Effector CD8-positive, alpha-beta T cell (primary cell): Measurements from ENCODE around the gene SLTM.
"Not testable (repeated sequence)": the region's sequence is repeated elsewhere in the genome, so short reads cannot be mapped to it uniquely, and the experiment has no call there.

Experiments
- DNase-seq: peaks from one replicate; lab custom pipeline; 2025; lab: John Stamatoyannopoulos, UW

Gene SLTM

DNA sequence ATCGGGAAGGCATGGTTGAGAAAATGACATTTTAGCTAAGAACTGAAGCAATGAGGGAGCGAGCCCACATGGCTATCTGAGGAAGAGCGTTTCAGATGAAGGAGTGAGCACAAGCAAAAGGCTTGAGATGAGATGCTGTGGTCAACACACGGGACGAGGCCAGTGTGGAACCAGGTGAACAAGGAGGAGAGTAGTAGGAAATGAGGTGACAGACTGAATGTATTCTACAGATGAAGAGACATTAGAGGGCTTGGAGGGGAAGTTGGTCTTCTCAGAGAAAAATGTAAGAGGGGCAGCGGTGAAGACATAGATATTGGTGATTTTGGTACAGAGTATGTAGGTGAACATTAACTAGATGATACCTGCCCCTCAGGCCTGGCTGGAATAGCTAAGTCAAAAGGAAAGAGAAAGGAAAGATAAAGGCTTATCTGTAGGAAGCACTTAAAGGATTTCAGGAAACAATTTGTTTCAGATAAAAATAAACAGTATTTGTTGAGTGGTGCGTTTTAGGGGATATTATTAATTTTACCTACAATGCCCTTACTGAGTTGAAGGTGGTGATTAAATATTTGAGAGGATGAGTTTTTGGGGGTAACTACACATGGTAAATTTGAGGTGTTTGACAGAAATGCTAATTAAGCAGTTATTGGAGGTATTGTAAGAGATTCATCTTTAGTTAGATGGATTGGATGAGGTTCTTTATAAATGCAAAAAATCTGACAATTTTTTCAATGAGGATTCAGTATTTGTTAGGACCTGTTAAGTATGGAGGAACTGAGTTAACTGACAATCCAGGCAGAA, 57.0 kb downstream of the SLTM start:
- DNase-seq: no peak

DNA sequence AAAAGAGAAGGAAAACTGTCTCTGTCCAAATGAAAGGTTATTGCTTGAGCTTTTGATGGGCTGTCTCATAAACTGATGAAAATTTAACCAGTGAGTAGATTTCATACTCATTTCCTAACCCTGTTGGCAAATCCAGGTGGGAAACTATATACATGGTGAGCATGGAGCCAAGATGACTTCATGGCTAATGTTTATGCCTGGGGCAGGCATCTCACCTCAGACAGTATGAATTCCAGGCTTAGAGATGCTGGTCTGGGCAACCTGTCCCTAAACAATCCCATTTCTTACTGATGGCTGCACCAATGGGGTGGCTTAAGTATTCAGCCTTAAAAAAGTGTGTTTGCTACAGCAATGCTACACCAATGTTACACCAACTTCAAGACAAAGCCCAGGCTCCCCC, 58.1 kb downstream of the SLTM start:
- no peak for DNase-seq

DNA sequence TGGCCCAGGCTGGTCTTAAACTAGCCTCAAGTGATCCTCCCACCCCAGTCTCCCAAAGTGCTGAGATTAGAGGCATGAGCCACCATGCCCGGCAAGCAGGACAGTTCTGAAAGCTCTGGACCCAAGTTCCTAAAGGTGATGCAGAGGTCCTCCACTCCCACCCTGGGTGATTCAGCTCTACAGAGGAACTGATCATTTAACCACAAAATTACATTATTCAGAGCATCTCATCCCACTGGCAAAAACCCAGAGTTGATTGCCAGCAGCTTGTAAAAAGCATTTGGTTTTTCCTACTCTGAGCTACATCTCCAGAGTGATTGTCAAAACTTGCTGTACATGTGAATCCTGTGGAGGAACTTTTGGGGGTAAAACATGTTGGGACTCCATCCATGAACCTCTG, 60.2 kb downstream of the SLTM start:
- no peak for DNase-seq

DNA sequence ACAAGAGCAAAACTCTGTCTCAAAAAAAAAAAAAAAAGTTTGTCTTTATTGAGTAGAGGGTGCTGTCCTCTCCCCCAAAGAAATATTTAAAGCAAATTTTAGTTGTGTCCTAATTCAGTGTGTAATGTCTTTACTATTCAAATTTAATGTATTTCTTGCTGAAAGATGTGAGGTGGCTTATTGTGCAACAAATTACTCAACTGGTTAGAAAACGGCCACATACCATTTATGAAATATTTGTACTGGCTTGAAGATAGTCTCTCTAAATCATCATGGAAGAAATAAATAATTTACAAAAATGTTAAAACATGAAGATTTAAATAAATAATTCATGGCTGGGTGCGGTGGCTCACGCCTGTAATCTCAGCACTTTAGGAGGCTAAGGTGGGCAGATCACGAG, 63.0 kb downstream of the SLTM start:
- no peak for DNase-seq

DNA sequence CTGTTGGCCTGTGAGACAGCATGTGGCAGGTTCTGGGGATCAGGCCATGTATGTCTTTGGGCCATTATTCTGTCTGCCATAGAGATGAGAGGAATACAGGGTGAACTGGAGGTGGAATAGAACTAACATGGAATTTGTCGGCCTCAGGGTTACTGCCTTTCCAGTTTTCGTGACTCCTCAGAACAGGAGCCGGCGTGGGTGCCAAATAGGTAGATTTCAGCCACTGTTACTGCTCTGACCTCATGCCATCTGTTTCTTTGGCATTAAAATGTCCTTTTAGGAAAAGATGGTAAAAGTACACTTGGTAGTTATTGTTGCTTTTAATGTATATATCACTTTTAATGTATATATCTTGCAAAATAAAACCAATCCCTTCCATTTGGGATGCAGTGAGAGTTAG, 65.6 kb downstream of the SLTM start:
- no peak for DNase-seq

DNA sequence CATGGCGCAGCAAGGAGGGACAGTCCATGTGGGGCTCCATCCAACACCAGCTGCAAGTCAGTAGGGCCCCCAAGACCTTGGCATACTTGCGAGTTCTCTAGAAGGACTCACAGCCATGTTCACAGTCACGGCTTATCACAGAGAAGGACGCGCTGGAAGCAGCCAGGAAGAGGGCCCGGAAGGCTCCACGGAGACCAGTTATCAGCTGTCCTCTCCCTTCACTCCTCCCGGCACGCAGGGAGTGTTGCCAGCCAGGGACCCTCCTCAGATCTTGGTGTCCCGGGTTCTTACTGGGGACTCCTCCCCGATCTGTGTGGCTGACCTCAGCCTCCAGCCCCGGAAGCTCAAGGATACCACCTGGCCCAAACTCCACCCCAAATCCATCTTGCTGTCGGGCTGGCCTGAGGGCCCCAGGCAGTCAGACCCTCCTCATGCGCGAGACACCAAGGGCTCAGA, 68.0 kb downstream of the SLTM start:
- no peak for DNase-seq

DNA sequence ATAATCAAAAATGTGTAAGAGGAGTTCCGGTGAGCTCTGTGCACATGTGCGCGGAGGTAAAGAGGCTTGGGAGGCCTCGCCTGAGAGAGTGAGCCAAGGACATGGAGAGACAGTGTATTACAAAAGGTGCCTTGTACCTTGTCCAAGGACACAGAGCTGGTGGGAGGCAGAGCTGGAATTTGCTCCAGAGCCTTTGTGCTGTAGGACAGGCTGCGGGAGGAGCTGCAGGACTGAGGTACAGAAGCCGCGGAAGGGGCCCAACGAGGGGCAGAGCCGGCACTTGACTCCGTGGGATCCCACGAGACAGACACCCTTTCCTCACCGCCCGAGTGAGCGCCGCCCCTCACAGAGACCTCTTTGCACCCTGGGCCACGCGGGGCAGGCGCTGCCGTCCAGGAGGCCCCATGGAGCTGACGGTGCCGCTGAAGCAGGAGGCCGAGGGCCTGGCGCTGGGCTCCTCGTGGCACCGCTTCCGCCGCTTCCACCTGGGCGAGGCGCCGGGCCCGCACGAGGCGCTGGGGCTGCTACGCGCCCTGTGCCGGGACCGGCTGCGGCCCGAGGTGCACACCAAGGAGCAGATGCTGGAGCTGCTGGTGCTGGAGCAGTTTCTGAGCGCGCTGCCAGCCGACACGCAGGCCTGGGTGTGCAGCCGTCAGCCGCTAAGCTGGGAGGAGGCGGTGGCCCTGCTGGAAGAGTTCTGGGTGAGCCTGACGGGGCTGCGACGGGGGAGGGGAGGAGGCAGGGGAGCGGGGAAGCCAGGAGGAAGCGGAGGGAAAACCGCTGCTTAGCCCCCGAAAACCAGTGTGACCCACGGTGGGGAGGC, 68.7 kb downstream of the SLTM start:
- no peak for DNase-seq

DNA sequence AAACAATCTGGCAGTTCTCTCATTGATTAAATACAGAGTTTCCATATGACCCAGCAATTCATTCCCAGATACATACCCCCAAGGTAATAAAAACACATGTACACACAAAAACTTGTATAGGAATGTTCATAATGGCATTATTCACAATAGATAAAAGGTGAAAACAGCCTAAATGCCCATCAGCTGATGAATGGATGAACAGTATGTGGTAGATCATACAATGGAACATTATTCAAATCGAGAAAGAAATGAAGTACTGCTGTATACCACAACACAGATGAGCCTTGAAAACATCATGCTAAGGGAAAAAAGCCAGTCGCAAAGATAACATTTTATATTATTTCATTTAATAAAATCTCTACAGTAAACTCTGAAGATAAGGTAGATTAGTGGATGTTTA, 71.2 kb downstream of the SLTM start:
- DNase-seq: no peak

DNA sequence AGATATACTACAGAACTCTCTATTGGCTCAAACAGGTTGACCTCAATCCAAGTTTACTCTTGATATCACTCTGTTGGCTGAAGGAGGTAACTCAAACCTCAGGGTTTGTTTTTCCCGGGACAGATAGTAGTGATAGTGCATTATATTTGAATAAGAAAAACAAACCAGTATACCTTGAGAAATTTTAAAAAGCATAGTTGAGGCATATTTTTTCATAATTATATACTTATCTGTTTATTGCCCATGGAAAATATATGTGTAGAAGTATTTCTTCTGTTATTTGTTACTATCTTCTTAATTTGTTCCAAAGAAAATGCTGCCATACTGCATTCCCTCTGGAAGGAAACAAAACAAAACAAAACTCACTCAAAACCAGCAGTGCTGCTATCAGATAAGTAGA, 76.9 kb downstream of the SLTM start:
- not testable (repeated sequence) for DNase-seq

DNA sequence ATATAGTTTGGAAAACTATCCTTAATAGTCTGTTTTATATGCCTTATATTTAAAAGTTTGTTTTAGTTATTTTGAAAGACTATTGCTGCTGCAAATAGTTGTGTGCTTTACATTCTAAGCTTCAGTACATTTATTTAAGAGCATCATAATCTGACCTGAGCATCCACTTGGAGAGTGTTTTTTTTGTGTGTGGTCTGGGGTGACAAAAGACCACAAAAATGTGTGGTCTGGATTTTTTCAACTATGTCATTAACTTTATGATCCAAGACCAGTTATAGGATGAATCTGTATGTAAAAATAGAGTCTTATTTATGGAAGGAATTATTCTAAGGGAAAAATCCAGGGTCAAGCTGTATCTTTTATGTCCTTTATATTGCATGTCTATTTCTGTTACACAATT, 77.4 kb downstream of the SLTM start:
- no peak for DNase-seq

DNA sequence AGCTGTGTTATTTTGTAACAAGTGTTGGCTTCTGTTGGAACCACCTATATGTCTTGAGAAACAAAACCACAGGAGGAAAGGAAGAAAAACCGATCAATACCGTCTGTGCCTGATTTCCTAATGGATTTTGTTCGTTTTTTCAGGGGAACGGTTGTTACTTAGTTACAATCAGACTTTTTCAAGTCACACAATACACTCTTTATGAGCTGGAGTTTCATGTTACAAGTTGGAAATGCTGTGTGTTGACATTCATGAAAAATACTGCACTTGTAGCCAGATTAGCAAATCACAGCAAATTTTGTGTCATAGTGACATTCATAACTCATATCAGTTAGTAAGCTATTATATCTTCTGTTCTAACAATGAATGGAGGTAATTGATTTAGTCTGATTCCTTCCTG, 78.9 kb downstream of the SLTM start:
- no peak for DNase-seq

DNA sequence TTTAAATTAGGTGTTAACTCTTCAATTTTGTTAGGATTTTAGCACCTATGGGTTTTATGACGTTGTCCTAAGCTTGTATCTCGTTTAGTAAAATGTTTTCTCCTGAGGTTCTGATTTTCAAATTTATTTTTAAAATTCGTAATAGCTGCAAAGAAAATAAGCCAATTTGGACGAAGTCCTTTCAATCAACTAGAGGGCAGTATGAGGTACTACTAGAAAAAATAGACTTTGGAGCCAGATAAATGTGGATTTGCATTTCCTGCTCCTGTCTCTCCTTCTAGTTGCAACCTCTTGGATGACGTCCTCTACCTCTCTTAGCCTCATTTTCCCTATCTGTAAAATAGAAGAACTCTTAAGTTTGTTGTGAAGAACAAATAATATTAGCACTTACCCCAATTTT, 81.1 kb downstream of the SLTM start:
- no peak for DNase-seq

DNA sequence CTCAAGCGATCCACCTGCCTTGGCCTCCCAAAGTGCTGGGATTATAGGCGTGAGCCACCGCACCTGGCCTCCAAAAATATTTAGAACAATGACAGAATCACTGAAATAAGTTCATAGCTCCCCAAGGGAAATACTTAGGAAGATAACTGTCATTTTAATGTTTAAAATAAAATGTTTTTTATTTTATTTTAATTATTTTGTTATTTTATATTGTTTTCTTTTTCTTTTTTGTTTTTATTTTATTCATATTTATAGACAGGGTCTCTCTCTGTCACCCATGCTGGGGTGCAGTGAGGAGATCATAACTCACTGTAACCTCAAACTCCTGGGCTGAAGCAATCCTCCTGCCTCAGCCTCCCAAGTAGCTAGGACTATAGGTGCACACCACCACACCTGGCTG, 82.3 kb downstream of the SLTM start:
- not testable (repeated sequence) for DNase-seq

DNA sequence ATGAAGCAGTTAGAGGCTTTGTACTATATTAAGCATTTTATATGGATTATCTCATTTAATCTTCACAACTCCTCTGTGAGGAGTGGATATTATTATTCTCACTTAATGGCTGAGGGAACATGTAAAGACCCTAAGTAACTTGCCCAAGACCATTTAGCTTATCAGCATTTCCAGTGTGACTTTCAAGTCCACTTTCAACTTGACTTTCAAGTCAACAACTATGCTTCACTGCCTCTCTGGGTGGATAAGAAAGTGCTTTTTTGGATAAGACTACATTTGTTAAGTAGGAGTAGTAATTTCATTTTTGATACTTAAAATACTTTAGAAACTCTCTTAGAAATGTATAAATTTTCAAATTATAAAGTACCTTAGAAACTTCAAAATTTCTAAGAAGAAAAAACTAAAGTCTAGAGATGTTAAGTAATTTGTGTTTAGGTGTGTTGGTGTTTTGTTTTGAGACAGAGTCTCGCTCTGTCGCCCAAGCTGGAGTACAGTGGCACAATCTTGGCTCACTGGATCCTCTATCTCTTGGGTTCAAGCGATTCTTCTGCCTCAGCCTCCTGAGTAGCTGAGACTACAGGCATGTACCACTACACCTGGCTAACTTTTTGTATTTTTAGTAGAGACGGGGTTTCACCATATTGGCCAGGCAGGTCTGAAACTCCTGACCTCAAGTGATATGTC, 90.6 kb downstream of the SLTM start:
- no peak for DNase-seq

DNA sequence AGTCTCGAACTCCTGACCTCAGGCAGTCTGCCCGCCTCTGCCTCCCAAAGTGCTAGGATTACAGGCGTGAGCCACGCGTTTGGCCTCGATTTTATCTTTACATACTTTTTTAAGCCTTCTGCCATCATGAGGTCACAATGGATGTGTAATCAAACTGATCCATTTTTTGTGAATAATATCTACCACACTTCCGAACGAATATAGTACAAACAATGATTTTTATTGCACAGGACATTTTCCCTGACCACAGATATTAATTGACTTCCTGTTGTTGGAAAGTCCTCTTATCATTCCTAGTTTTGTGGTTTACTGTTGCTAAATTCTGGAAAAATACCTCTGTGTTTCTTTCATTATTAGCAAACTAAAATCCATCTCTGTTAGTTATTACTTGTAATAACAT, 93.4 kb downstream of the SLTM start:
- no peak for DNase-seq

DNA sequence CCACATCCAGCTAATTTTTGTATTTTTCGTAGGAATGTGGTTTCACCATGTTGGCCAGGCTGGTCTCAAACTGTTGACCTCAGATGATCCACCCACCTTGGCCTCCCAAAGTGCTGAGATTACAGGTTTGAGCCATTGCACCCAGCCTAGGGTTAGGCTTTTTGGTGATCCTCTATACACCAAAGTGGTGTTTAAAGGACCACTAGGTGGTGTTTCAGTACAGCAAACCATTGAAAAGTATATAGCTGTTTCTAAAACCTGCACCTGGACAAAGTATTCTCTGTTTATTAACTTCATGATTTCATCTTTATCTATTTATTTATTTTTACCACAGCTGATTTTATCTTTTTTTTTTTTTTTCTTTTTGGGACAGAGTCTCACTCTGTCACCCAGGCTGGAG, 94.0 kb downstream of the SLTM start:
- no peak for DNase-seq

DNA sequence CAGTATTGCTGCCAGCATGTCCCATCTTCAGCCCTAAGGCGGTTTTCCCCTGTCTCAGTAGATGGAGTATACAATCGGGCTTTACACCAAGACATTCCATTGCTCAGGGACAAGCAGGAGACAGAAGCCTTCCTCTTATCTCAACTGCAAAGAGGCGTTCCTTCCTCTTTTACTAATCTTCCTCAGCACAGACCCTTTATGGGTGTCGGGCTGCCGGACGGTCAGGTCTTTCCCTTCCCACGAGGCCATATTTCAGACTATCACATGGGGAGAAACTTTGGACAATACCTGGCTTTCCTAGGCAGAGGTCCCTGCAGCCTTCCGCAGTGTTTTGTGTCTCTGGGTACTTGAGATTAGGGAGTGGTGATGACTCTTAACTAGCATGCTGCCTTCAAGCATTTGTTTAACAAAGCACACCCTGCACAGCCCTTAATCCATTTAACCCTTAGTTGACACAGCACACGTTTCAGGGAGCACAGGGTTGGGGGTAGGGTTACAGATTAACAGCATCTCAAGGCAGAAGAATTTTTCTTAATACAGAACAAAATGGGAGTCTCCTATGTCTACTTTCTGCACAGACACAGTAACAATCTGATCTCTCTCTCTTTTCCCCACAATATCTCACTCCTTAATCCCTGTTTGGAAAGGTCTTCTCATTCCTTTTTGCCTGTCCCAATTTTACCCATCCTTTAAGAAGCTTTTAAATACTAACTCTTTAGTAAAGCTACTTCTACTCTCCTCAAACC, 99.6 kb downstream of the SLTM start:
- DNase-seq: not testable (repeated sequence)

DNA sequence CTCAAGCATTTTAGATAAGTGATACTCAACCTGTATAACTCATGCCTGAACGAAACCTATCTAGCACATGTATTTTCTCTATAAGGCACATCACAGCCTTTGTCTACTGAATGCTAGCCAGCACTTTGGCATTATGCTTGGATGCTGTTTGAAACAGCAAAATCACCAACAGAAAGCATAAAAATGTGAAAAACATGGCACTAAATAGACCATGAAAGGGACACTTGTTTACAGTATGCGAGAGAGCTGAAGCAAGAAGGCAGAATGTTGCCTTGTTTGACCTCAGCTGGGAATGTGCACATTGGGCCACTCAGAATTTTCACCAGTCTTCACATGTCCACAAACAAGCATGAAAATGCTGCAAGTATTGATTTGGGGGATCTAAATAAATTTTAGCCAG, 102.9 kb downstream of the SLTM start:
- DNase-seq: no peak
